HepG2 (cell line): ENCODE data around the gene NXN. TPM values are rescaled to one million over a fixed set of nuclear protein-coding genes. Genes with fewer than 3 reads are reported as not detected.

ENCODE experiments used
- ATAC-seq: fragments of 200-7000 bp; cut with Tn5 transposase; 3 replicates; pipeline ENCODE4 v1.9.1; 2020; ENCODE audit warnings: mild to moderate bottlenecking, moderate library complexity
- BruUV-seq: library from RNA; stranded (reverse); fragments of 400-500 nt; replicated peaks from 2 replicates; lab custom pipeline; 2021; lab: Mats Ljungman, UMichigan
- CTCF ChIA-PET: fragments of 300-600 bp; formaldehyde crosslinking; extraction: SDS; loops from one replicate; lab custom pipeline; 2021; ENCODE audit warnings: low total read pairs, inconsistent platforms, low intra/inter-chr PET ratio; lab: Yijun Ruan, JAX
- POLR2A ChIA-PET: fragments of 350-600 bp; sonication (Branson Sonifier 250); formaldehyde crosslinking; loops from one replicate; lab custom pipeline; 2020; ENCODE audit warnings: antibody characterized with exemption, inconsistent platforms; lab: Yijun Ruan, JAX
- DNase-seq: peaks from one replicate; pipeline ENCODE4 v3.0.0-alpha.2; 2015; ENCODE audit warnings: low spot score
- FAIRE-seq: peaks from 3 replicates; lab custom pipeline; 2011; peaks lifted over from hg19 to GRCh38; lab: Jason Lieb, UNC
- H2AFZ ChIP-seq: one replicate; pipeline ENCODE4 v1.6.1; 2011; ENCODE audit warnings: low read length, inconsistent platforms
- H3K27ac ChIP-seq: fragments of 300-600 bp; 3 replicates; pipeline ENCODE4 v1.8.0; 2011; ENCODE audit warnings: mixed run types, mild to moderate bottlenecking, mixed read lengths, low read length, inconsistent platforms; ENCODE audit not compliant: insufficient read depth; ENCODE audit errors: extremely low read length
- H3K27me3 ChIP-seq, 2 experiments: fragments of 200-600 bp in 1 of 2; 2 replicates in 1 of 2; 3 replicates in 1 of 2; pipeline versions ENCODE4 v1.6.0 to v1.8.0; 2011; ENCODE audit warnings: low read length in 2 of 2, mild to moderate bottlenecking in 2 of 2, moderate library complexity in 2 of 2, inconsistent platforms in 1 of 2; ENCODE audit not compliant: insufficient read depth in 2 of 2, control insufficient read depth in 1 of 2
- H3K36me3 ChIP-seq, 2 experiments: fragments of 200-600 bp in 1 of 2; replicated peaks in 1 of 2; 2 replicates in 1 of 2; 3 replicates in 1 of 2; pipeline versions ENCODE4 v1.5.1 to v1.8.0; 2011; ENCODE audit warnings: low read length in 2 of 2, inconsistent platforms in 1 of 2; ENCODE audit not compliant: insufficient read depth in 2 of 2, control insufficient read depth in 1 of 2
- H3K4me1 ChIP-seq: 2 replicates; pipeline ENCODE4 v1.5.1; 2012; ENCODE audit warnings: low read length, inconsistent platforms; ENCODE audit not compliant: insufficient read depth
- H3K4me2 ChIP-seq: 2 replicates; pipeline ENCODE4 v1.6.0; 2011; ENCODE audit warnings: low read depth, low read length, inconsistent platforms
- H3K4me3 ChIP-seq, 3 experiments: fragments of 200-600 bp in 1 of 3; sonication (generic), shearing (Covaris generic) in 1 of 3; replicated peaks in 1 of 3; 2 replicates each; pipeline ENCODE4 v1.5.1; 2011 to 2016; ENCODE audit warnings: low read length in 3 of 3, inconsistent platforms in 2 of 3, low read depth in 2 of 3, mild to moderate bottlenecking in 2 of 3, control low read depth in 1 of 3, mixed read lengths in 1 of 3; ENCODE audit not compliant: insufficient read depth in 1 of 3
- H3K79me2 ChIP-seq: one replicate; pipeline ENCODE4 v1.6.1; 2011; ENCODE audit warnings: low read length, inconsistent platforms; ENCODE audit not compliant: insufficient read depth
- H3K9ac ChIP-seq: 2 replicates; pipeline ENCODE4 v1.6.0; 2011; ENCODE audit warnings: mild to moderate bottlenecking, low read depth, low read length, inconsistent platforms; ENCODE audit not compliant: insufficient read depth
- H3K9me3 ChIP-seq: 2 replicates; pipeline ENCODE4 v1.5.1; 2012; ENCODE audit warnings: mild to moderate bottlenecking, low read length
- H4K20me1 ChIP-seq: 2 replicates; pipeline ENCODE4 v1.6.0; 2011; ENCODE audit warnings: inconsistent platforms, mild to moderate bottlenecking, low read length, moderate library complexity; ENCODE audit not compliant: insufficient read depth
- AGO2 ChIP-seq: fragments of 200-400 bp; formaldehyde crosslinking; optimal IDR thresholded peaks from 2 replicates; pipeline ENCODE3; 2017; ENCODE audit warnings: mild to moderate bottlenecking, low read depth, low read length, moderate library complexity
- DR1 ChIP-seq: sonication (generic); formaldehyde crosslinking; IDR thresholded peaks from 2 replicates; pipeline ENCODE4 v1.8.0; 2021; ENCODE audit warnings: mild to moderate bottlenecking, missing genetic modification reagents, inconsistent platforms
- GTF3A ChIP-seq: sonication (generic); formaldehyde crosslinking; conservative IDR thresholded peaks from 2 replicates; pipeline ENCODE4 v1.4.0; 2020; ENCODE audit warnings: mild to moderate bottlenecking, missing genetic modification reagents
- IKZF4 ChIP-seq: sonication (generic); formaldehyde crosslinking; IDR thresholded peaks from 2 replicates; pipeline ENCODE4 v1.5.1; 2020; ENCODE audit warnings: borderline replicate concordance, mild to moderate bottlenecking, low read depth, missing genetic modification reagents; ENCODE audit errors: not compliant biosample characterization
- NPAS2 ChIP-seq: sonication (generic); formaldehyde crosslinking; IDR thresholded peaks from 2 replicates; pipeline ENCODE4 v1.8.0; 2022; ENCODE audit warnings: mild to moderate bottlenecking, missing genetic modification reagents, borderline replicate concordance
- ZFP36L2 ChIP-seq: sonication (generic); formaldehyde crosslinking; IDR thresholded peaks from 2 replicates; pipeline ENCODE4 v1.4.0; 2020; ENCODE audit warnings: missing genetic modification reagents
- ZNF460 ChIP-seq: sonication (generic); formaldehyde crosslinking; IDR thresholded peaks from 2 replicates; pipeline ENCODE4 v1.5.1; 2020; ENCODE audit warnings: missing genetic modification reagents, mild to moderate bottlenecking, borderline replicate concordance
- ZNF512B ChIP-seq: sonication (generic); formaldehyde crosslinking; IDR thresholded peaks from 2 replicates; pipeline ENCODE4 v1.5.1; 2020; ENCODE audit warnings: missing genetic modification reagents, mild to moderate bottlenecking, borderline replicate concordance
- WGBS: methylation state at CpG from one replicate; pipeline ENCODE4 v1.1.6; 2017; ENCODE audit warnings: low lambda C conversion rate; 5-methylcytosine and 5-hydroxymethylcytosine counted together
- in situ Hi-C: cut with HindIII; loops from 2 replicates; pipeline ENCODE4 v1.10.0; 2017; ENCODE audit warnings: low pct_unique_long_range_greater_than_20kb; ENCODE audit not compliant: extremely low pct_ligation_motif_present
- intact Hi-C: fragments of 100-400 bp; cut with micrococcal nuclease; formaldehyde crosslinking; loops from one replicate; pipeline ENCODE4 v1.10.0; 2022; ENCODE audit not compliant: unreplicated experiment
- polyA plus RNA-seq, 8 experiments: library from polyadenylated mRNA; depleted of rRNA in 3 of 8; stranded (reverse) in 7 of 8; unstranded in 1 of 8; fragments of >200 nt; fragmentation: Illumina TruSeq in 4 of 8; extraction: Trizol in 4 of 8; gene quantifications; 2 replicates each; pipeline versions ENCODE4 v1.2.1 to v1.2.3, GENCODE V29; 2011 to 2016; ENCODE audit warnings: low read depth in 4 of 8, missing spikeins in 1 of 8, mixed read lengths in 1 of 8; ENCODE audit not compliant: insufficient read depth in 1 of 8
- total RNA-seq, 5 experiments: library from RNA; depleted of rRNA; stranded (reverse); fragments of >200 nt; fragmentation: Illumina TruSeq; extraction: Trizol; gene quantifications; 2 replicates each; pipeline ENCODE4 v1.2.3, GENCODE V29; 2016; ENCODE audit warnings: low read depth in 1 of 5

NXN gene
- total and polyA plus RNA-seq, 2 of the 13 experiments (the other 11 are each of a cell fraction or from before 2014, with no cell fraction given) = 22.2 to 24.3 TPM

GRCh38 chr17:802481-802880 is 177.1 kb downstream of the NXN start:
- CTCF ChIA-PET = no interaction called here
- no peak overlapping the region for H3K4me3 ChIP-seq
- in situ Hi-C loops (no loop called here), intact Hi-C loops (no loop called here)
- H3K79me2 ChIP-seq = no peaks in the 10 kb centered on the region
- FAIRE-seq (no peak), DNase-seq (no peak), ATAC-seq (no peak)
- no peak overlapping the region for H3K9ac ChIP-seq
- POLR2A ChIA-PET = no interaction called here
- no peaks in the 10 kb centered on the region for H4K20me1 ChIP-seq
- no peak overlapping the region for H3K4me2 ChIP-seq
- H3K27me3 ChIP-seq = no peaks in the 10 kb centered on the region
- WGBS = 97% methylated on average over 5 of the region's 14 CpGs
- peaks cover 14% of the 10 kb centered on the region for H3K4me1 ChIP-seq
- peak overlapping the region; percentile 57 for H3K27ac ChIP-seq
- peaks cover 1 to 18% of the 10 kb centered on the region in 2 experiments; a peak in 3 of 5 replicates for H3K36me3 ChIP-seq
- BruUV-seq = no TSS peak
- H3K9me3 ChIP-seq = no peaks in the 10 kb centered on the region
- H2AFZ ChIP-seq = no peak overlapping the region
- no peak for TF ChIP-seq DR1 (CRISPR knock-in tag)
- no peak for TF ChIP-seq GTF3A (CRISPR knock-in tag)
- TF ChIP-seq ZNF512B (CRISPR knock-in tag) = no peak
- TF ChIP-seq ZFP36L2 (CRISPR knock-in tag) = no peak
- no peak for TF ChIP-seq NPAS2 (CRISPR knock-in tag)
- TF ChIP-seq ZNF460 (CRISPR knock-in tag) = no peak
- TF ChIP-seq AGO2 = peak; percentile 57
- no peak for TF ChIP-seq IKZF4 (CRISPR knock-in tag)
